H9 (cell line): Measurements from ENCODE around the gene CNOT10. TPM values are rescaled to one million over a fixed set of nuclear protein-coding genes. Genes with fewer than 3 reads are reported as not detected.

Source experiments
- DNase-seq: peaks from one replicate; pipeline ENCODE4 v3.0.0-alpha.2; 2017
- H2AFZ ChIP-seq: one replicate; pipeline ENCODE4 v1.6.1; 2013; ENCODE audit warnings: mild to moderate bottlenecking, low read length, control low read depth, moderate library complexity
- H2AK5ac ChIP-seq: 2 replicates; pipeline ENCODE4 v1.6.1; 2013; ENCODE audit warnings: low read length, control low read depth, mixed read lengths; ENCODE audit not compliant: insufficient read length
- H2BK120ac ChIP-seq: one replicate; pipeline ENCODE4 v1.6.1; 2013; ENCODE audit warnings: low read depth, mild to moderate bottlenecking, low read length, control low read depth, inconsistent platforms; ENCODE audit not compliant: poor library complexity, severe bottlenecking
- H2BK12ac ChIP-seq: 2 replicates; pipeline ENCODE4 v1.6.1; 2013; ENCODE audit warnings: low read length, control low read depth, mixed read lengths, low read depth; ENCODE audit not compliant: insufficient read length
- H2BK15ac ChIP-seq: 2 replicates; pipeline ENCODE4 v1.6.1; 2013; ENCODE audit warnings: low read depth, low read length, control low read depth
- H2BK20ac ChIP-seq: one replicate; pipeline ENCODE4 v1.6.1; 2013; ENCODE audit warnings: low read depth, mild to moderate bottlenecking, low read length, control low read depth, inconsistent platforms; ENCODE audit not compliant: poor library complexity, severe bottlenecking
- H2BK5ac ChIP-seq: 2 replicates; pipeline ENCODE4 v1.6.1; 2013; ENCODE audit warnings: low read length, control low read depth, mixed read lengths; ENCODE audit not compliant: insufficient read length
- H3K14ac ChIP-seq: 2 replicates; pipeline ENCODE4 v1.6.1; 2013; ENCODE audit warnings: low read length, control low read depth; ENCODE audit not compliant: insufficient read depth
- H3K18ac ChIP-seq: 2 replicates; pipeline ENCODE4 v1.6.1; 2013; ENCODE audit warnings: low read depth, mild to moderate bottlenecking, mixed read lengths, low read length, control low read depth; ENCODE audit not compliant: insufficient read length
- H3K23ac ChIP-seq: 2 replicates; pipeline ENCODE4 v1.6.1; 2013; ENCODE audit warnings: low read length, control low read depth, mixed read lengths, low read depth; ENCODE audit not compliant: insufficient read length
- H3K23me2 ChIP-seq: 2 replicates; pipeline ENCODE4 v1.6.1; 2013; ENCODE audit warnings: low read depth, mild to moderate bottlenecking, mixed read lengths, low read length, control low read depth; ENCODE audit not compliant: insufficient read length, poor library complexity, severe bottlenecking
- H3K27ac ChIP-seq: 2 replicates; pipeline ENCODE4 v1.5.1; 2013; ENCODE audit warnings: low read length, control low read depth, mixed read lengths, low read depth; ENCODE audit not compliant: insufficient read length
- H3K27me3 ChIP-seq: 2 replicates; pipeline ENCODE4 v1.6.1; 2013; ENCODE audit warnings: low read length, control low read depth, inconsistent platforms; ENCODE audit not compliant: insufficient read depth
- H3K4ac ChIP-seq: 2 replicates; pipeline ENCODE4 v1.6.1; 2013; ENCODE audit warnings: low read depth, mild to moderate bottlenecking, control low read depth, inconsistent platforms, low read length, moderate library complexity
- H3K4me1 ChIP-seq: 2 replicates; pipeline ENCODE4 v1.6.1; 2013; ENCODE audit warnings: low read length, control low read depth, inconsistent platforms; ENCODE audit not compliant: insufficient read depth
- H3K4me2 ChIP-seq: 2 replicates; pipeline ENCODE4 v1.6.1; 2013; ENCODE audit warnings: low read length, control low read depth, mixed read lengths; ENCODE audit not compliant: insufficient read length, insufficient read depth
- H3K56ac ChIP-seq: 2 replicates; pipeline ENCODE4 v1.6.1; 2013; ENCODE audit warnings: low read depth, mild to moderate bottlenecking, mixed read lengths, low read length, control low read depth; ENCODE audit not compliant: insufficient read length
- H3K79me1 ChIP-seq: 2 replicates; pipeline ENCODE4 v1.6.1; 2013; ENCODE audit warnings: low read depth, mild to moderate bottlenecking, moderate library complexity, low read length, control low read depth, inconsistent platforms; ENCODE audit not compliant: insufficient read depth, poor library complexity, severe bottlenecking
- H3K79me2 ChIP-seq: 2 replicates; pipeline ENCODE4 v1.6.1; 2013; ENCODE audit warnings: low read length, control low read depth, inconsistent platforms; ENCODE audit not compliant: insufficient read depth
- H3K9ac ChIP-seq: 2 replicates; pipeline ENCODE4 v1.6.1; 2013; ENCODE audit warnings: low read length, control low read depth, mixed read lengths; ENCODE audit not compliant: insufficient read length; ENCODE audit errors: extremely low read depth
- H3K9me3 ChIP-seq: one replicate; pipeline ENCODE4 v1.6.1; 2013; ENCODE audit warnings: low read depth, low read length, inconsistent platforms; ENCODE audit not compliant: control insufficient read depth
- H3T11ph ChIP-seq: one replicate; pipeline ENCODE4 v1.6.1; 2013; ENCODE audit warnings: mild to moderate bottlenecking, low read length, control low read depth, inconsistent platforms
- H4K20me1 ChIP-seq: one replicate; pipeline ENCODE4 v1.6.1; 2013; ENCODE audit not compliant: control insufficient read depth, insufficient read length, insufficient read depth
- H4K5ac ChIP-seq: 2 replicates; pipeline ENCODE4 v1.6.1; 2013; ENCODE audit warnings: low read depth, mild to moderate bottlenecking, mixed read lengths, low read length, control low read depth; ENCODE audit not compliant: insufficient read length
- H4K8ac ChIP-seq: replicated peaks from 2 replicates; pipeline ENCODE4 v1.6.1; 2013; ENCODE audit warnings: low read length, control low read depth, mixed read lengths, low read depth; ENCODE audit not compliant: insufficient read length
- H4K91ac ChIP-seq: 2 replicates; pipeline ENCODE4 v1.6.1; 2013; ENCODE audit warnings: low read depth, mild to moderate bottlenecking, moderate library complexity, mixed read lengths, low read length, control low read depth; ENCODE audit not compliant: insufficient read length
- H3K27ac Mint-ChIP-seq, 3 experiments: 2 replicates in 2 of 3; 3 replicates in 1 of 3; pipeline ENCODE4 v1.8.0; 2020 to 2021; ENCODE audit warnings: mixed read lengths in 3 of 3, mild to moderate bottlenecking in 1 of 3, moderate library complexity in 1 of 3
- H3K27me3 Mint-ChIP-seq: 2 replicates; pipeline ENCODE4 v1.8.0; 2021; ENCODE audit warnings: low read depth, mild to moderate bottlenecking, moderate library complexity, mixed read lengths
- H3K36me3 Mint-ChIP-seq, 3 experiments: 2 replicates in 2 of 3; 3 replicates in 1 of 3; pipeline ENCODE4 v1.8.0; 2020 to 2021; ENCODE audit warnings: low read depth in 3 of 3, mixed read lengths in 3 of 3; ENCODE audit not compliant: insufficient read depth in 1 of 3
- H3K4me1 Mint-ChIP-seq, 2 experiments: 2 replicates each; pipeline ENCODE4 v1.8.0; 2020; ENCODE audit warnings: mixed read lengths in 2 of 2
- H3K4me3 Mint-ChIP-seq, 2 experiments: 2 replicates in 1 of 2; 3 replicates in 1 of 2; pipeline ENCODE4 v1.8.0; 2020 to 2021; ENCODE audit warnings: mild to moderate bottlenecking in 2 of 2, mixed read lengths in 2 of 2, moderate library complexity in 1 of 2
- H3K9me3 Mint-ChIP-seq, 2 experiments: 2 replicates in 1 of 2; 3 replicates in 1 of 2; pipeline ENCODE4 v1.8.0; 2020; ENCODE audit warnings: mild to moderate bottlenecking in 2 of 2, mixed read lengths in 2 of 2, moderate library complexity in 1 of 2
- WGBS: extraction: QIAGEN DNeasy Blood & Tissue Kit; methylation state at CpG from one replicate; pipeline ENCODE4 v1.1.7; 2013; ENCODE audit warnings: missing lambda C conversion rate, low lambda C conversion rate, mixed read lengths; ENCODE audit not compliant: insufficient read length; ENCODE audit errors: extremely low coverage; 5-methylcytosine and 5-hydroxymethylcytosine counted together
- total RNA-seq: library from RNA; stranded (reverse); gene quantifications from 2 replicates; pipeline ENCODE4 v1.2.1, GENCODE V29; 2021
- TF ChIP-seq, protein P1 (sequence below): fragments of 200-600 bp; sonication (generic); conservative IDR thresholded peaks from 3 replicates; pipeline ENCODE4 v1.8.0; 2021; ENCODE audit warnings: antibody characterized with exemption, mild to moderate bottlenecking

The CNOT10 gene
- total RNA-seq, 1 experiment from 2014 or later: 55.4 TPM

DNA sequence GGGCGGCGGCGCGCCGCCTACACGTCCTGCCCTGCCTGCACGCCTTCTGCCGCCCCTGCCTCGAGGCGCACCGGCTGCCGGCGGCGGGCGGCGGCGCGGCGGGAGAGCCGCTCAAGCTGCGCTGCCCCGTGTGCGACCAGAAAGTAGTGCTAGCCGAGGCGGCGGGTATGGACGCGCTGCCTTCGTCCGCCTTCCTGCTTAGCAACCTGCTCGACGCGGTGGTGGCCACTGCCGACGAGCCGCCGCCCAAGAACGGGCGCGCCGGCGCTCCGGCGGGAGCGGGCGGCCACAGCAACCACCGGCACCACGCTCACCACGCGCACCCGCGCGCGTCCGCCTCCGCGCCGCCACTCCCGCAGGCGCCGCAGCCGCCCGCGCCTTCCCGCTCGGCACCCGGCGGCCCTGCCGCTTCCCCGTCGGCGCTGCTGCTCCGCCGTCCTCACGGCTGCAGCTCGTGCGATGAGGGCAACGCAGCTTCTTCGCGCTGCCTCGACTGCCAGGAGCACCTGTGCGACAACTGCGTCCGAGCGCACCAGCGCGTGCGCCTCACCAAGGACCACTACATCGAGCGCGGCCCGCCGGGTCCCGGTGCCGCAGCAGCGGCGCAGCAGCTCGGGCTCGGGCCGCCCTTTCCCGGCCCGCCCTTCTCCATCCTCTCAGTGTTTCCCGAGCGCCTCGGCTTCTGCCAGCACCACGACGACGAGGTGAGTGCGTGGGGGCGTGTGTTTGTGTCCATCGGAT, 133.4 kb downstream of the CNOT10 start:
- H3K18ac ChIP-seq: no peak overlapping the region
- no peak overlapping the region for H2BK5ac ChIP-seq
- no peaks in the 10 kb centered on the region for H3K27me3 ChIP-seq
- H3K4me1 ChIP-seq: peaks cover 7% of the 10 kb centered on the region; the same call in 1 of the 2 replicates
- H3K4me3 Mint-ChIP-seq: peak overlapping the region; percentile 96 to 100
- H3K56ac ChIP-seq: no peak overlapping the region
- WGBS: no CpG with 5 or more reads among the region's 111 CpGs
- peaks cover 25% of the 10 kb centered on the region for H3K23me2 ChIP-seq
- no peaks in the 10 kb centered on the region for H3K79me1 ChIP-seq
- H2BK12ac ChIP-seq: no peak overlapping the region
- no peak overlapping the region for H2BK15ac ChIP-seq
- no peak overlapping the region for H3T11ph ChIP-seq
- TF ChIP-seq, protein P1, sequence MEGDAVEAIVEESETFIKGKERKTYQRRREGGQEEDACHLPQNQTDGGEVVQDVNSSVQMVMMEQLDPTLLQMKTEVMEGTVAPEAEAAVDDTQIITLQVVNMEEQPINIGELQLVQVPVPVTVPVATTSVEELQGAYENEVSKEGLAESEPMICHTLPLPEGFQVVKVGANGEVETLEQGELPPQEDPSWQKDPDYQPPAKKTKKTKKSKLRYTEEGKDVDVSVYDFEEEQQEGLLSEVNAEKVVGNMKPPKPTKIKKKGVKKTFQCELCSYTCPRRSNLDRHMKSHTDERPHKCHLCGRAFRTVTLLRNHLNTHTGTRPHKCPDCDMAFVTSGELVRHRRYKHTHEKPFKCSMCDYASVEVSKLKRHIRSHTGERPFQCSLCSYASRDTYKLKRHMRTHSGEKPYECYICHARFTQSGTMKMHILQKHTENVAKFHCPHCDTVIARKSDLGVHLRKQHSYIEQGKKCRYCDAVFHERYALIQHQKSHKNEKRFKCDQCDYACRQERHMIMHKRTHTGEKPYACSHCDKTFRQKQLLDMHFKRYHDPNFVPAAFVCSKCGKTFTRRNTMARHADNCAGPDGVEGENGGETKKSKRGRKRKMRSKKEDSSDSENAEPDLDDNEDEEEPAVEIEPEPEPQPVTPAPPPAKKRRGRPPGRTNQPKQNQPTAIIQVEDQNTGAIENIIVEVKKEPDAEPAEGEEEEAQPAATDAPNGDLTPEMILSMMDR: no peak
- H3K36me3 Mint-ChIP-seq: peaks cover 53 to 58% (median 55%) of the 10 kb centered on the region in 3 experiments
- H3K4me1 Mint-ChIP-seq: peaks cover 46 to 49% of the 10 kb centered on the region in 2 experiments
- peak overlapping the region; percentile 93 for H3K4me2 ChIP-seq
- H2BK120ac ChIP-seq: no peak overlapping the region
- no peaks in the 10 kb centered on the region for H3K9me3 ChIP-seq
- peak overlapping the region; percentile 98 to 99 (median 98) for H3K27ac Mint-ChIP-seq
- H4K5ac ChIP-seq: no peak overlapping the region
- no peak overlapping the region for H4K8ac ChIP-seq
- H3K9me3 Mint-ChIP-seq: peaks cover 10 to 17% of the 10 kb centered on the region in 2 experiments; a peak in 4 of 5 replicates
- peak overlapping the region; percentile 33 for H3K14ac ChIP-seq
- DNase-seq: no peak
- no peak overlapping the region for H3K4ac ChIP-seq
- peaks cover 3% of the 10 kb centered on the region; the same call in 1 of the 2 replicates for H3K27me3 Mint-ChIP-seq
- H3K27ac ChIP-seq: no peak overlapping the region
- H3K79me2 ChIP-seq: peaks cover 70% of the 10 kb centered on the region
- no peak overlapping the region for H2AK5ac ChIP-seq
- H4K91ac ChIP-seq: no peak overlapping the region
- no peak overlapping the region for H3K23ac ChIP-seq
- H2BK20ac ChIP-seq: no peak overlapping the region
- H3K9ac ChIP-seq: peak overlapping the region; percentile 94
- H4K20me1 ChIP-seq: no peaks in the 10 kb centered on the region
- H2AFZ ChIP-seq: no peak overlapping the region
